ENCODE measurements around the gene VPS33B. TPM values are rescaled to one million over a fixed set of nuclear protein-coding genes. Genes with fewer than 3 reads are reported as not detected.
A peak's percentile ranks its signal among the peaks of the same experiment; 100 is the strongest.

VPS33B gene
- total and polyA plus RNA-seq, 2 experiments from 2014 or later, result 5.2 to 17.2 TPM

- no peaks in the 10 kb centered on the region for H3K9me3 ChIP-seq (ENCODE audit: low read depth)
- peaks cover 7% of the 10 kb centered on the region for H3K36me3 ChIP-seq
- no peak for TF ChIP-seq CTCF (IDR thresholded peaks at IDR 0.05; ENCODE audit: low read depth, low read length)
- peaks cover 15% of the 10 kb centered on the region for H3K4me1 ChIP-seq (ENCODE audit: low read depth)
- no peak for DNase-seq (ENCODE audit: low read depth in 1 of 2, low spot score in 1 of 2)
- no peak overlapping the region for H3K4me3 ChIP-seq
- H3K27me3 ChIP-seq, result no peaks in the 10 kb centered on the region
- peak overlapping the region; percentile 59 for H3K27ac ChIP-seq
Observed at GRCh38 chr15:90987561-90988141, 34.7 kb downstream of the VPS33B start.

GRCh38 chr15:90986790-90987507 lies 35.4 kb downstream of the VPS33B start:
- Histone ChIP-seq H3K27me3 (no peaks in the 10 kb centered on the region), H3K36me3 (peaks cover 7% of the 10 kb centered on the region), H3K4me3 (no peak overlapping the region), H3K4me1 (ENCODE audit: low read depth) (peaks cover 15% of the 10 kb centered on the region), H3K9me3 (ENCODE audit: low read depth) (no peaks in the 10 kb centered on the region), H3K27ac (no peak overlapping the region)
- TF ChIP-seq CTCF (IDR thresholded peaks at IDR 0.05; ENCODE audit: low read depth, low read length), result no peak
- DNase-seq (ENCODE audit: low read depth in 1 of 2, low spot score in 1 of 2), result no peak

- Histone ChIP-seq H3K27me3 (no peaks in the 10 kb centered on the region), H3K4me1 (ENCODE audit: low read depth) (peaks cover under 1% of the 10 kb centered on the region), H3K27ac (no peak overlapping the region), H3K4me3 (no peak overlapping the region), H3K36me3 (peaks cover 27% of the 10 kb centered on the region), H3K9me3 (ENCODE audit: low read depth) (no peaks in the 10 kb centered on the region)
- TF ChIP-seq CTCF (IDR thresholded peaks at IDR 0.05; ENCODE audit: low read depth, low read length), result no peak
- peak in 1 of 2 donors; percentile 62 for DNase-seq (ENCODE audit: low read depth in 1 of 2, low spot score in 1 of 2)
Observed at GRCh38 chr15:90982135-90982534, 40.3 kb downstream of the VPS33B start.

GRCh38 chr15:90981681-90982080 lies 40.7 kb downstream of the VPS33B start:
- Histone ChIP-seq H3K27ac (no peak overlapping the region), H3K36me3 (peaks cover 27% of the 10 kb centered on the region), H3K9me3 (ENCODE audit: low read depth) (no peaks in the 10 kb centered on the region), H3K4me3 (no peak overlapping the region), H3K27me3 (no peaks in the 10 kb centered on the region), H3K4me1 (ENCODE audit: low read depth) (no peaks in the 10 kb centered on the region)
- DNase-seq (ENCODE audit: low read depth in 1 of 2, low spot score in 1 of 2), result no peak
- no peak for TF ChIP-seq CTCF (IDR thresholded peaks at IDR 0.05; ENCODE audit: low read depth, low read length)

GRCh38 chr15:90979582-90979981 lies 42.8 kb downstream of the VPS33B start:
- Histone ChIP-seq H3K9me3 (ENCODE audit: low read depth) (no peaks in the 10 kb centered on the region), H3K4me3 (no peak overlapping the region), H3K36me3 (peaks cover 43% of the 10 kb centered on the region), H3K4me1 (ENCODE audit: low read depth) (no peaks in the 10 kb centered on the region), H3K27ac (no peak overlapping the region), H3K27me3 (no peaks in the 10 kb centered on the region)
- TF ChIP-seq CTCF (IDR thresholded peaks at IDR 0.05; ENCODE audit: low read depth, low read length), result no peak
- DNase-seq (ENCODE audit: low read depth in 1 of 2, low spot score in 1 of 2), result no peak
